ENCODE results near the gene SLC22A12. TPM values are rescaled to one million over a fixed set of nuclear protein-coding genes. Genes with fewer than 3 reads are reported as not detected.

The SLC22A12 gene
- total and polyA plus RNA-seq, 12 donors = not detected

- H3K36me3 ChIP-seq = no peaks in the 10 kb centered on the region
- ATAC-seq (no peak), DNase-seq (no peak)
- peaks cover 0 to 15% (median 4%) of the 10 kb centered on the region in 9 donors for H3K4me1 ChIP-seq
- no peak overlapping the region for H3K4me3 ChIP-seq
- no peak for TF ChIP-seq CTCF (IDR thresholded peaks at IDR 0.05)
- H3K9me3 ChIP-seq = no peaks in the 10 kb centered on the region
- WGBS, 2 donors = 84 to 87% methylated on average over 24 of the region's 24 CpGs
- peaks cover 0 to 13% (median 4%) of the 10 kb centered on the region in 7 donors for H3K27me3 ChIP-seq
- H3K27ac ChIP-seq = no peak overlapping the region
- intact Hi-C loops (cut with DNase I) = loop anchor here in 1 of 10 donors (10.0 kb wide), 1 partner anchor 70 kb away; no protein-coding TSS in a partner anchor
These were observed 25.8 kb upstream of the SLC22A12 start for GRCh38 chr11:64564947-64565889.

GRCh38 chr11:64566042-64566914 is 24.7 kb upstream of the SLC22A12 start:
- ATAC-seq = peak in 7 of 8 donors; percentile 46 to 87 (median 76)
- intact Hi-C loops (cut with DNase I) = loop anchor here in 1 of 10 donors (10.0 kb wide), 1 partner anchor 69 kb away; no protein-coding TSS in a partner anchor
- no peak for TF ChIP-seq CTCF (IDR thresholded peaks at IDR 0.05)

GRCh38 chr11:64566915-64567891 is 23.8 kb upstream of the SLC22A12 start:
- intact Hi-C loops (cut with DNase I) = loop anchor here in 1 of 10 donors (10.0 kb wide), 1 partner anchor 68 kb away; no protein-coding TSS in a partner anchor
- ATAC-seq (peak in 3 of 8 donors; percentile 8 to 43 (median 38)), DNase-seq (no peak)
- no peaks in the 10 kb centered on the region for H3K36me3 ChIP-seq
- peak overlapping the region in 1 of 10 donors; percentile 24 for H3K27ac ChIP-seq
- no peak overlapping the region for H3K4me3 ChIP-seq
- H3K9me3 ChIP-seq = no peaks in the 10 kb centered on the region
- peaks cover 0 to 6% (median 0%) of the 10 kb centered on the region in 7 donors for H3K27me3 ChIP-seq
- no peak for TF ChIP-seq CTCF (IDR thresholded peaks at IDR 0.05)
- H3K4me1 ChIP-seq = peaks cover 0 to 15% (median 4%) of the 10 kb centered on the region in 9 donors
- 85 to 87% methylated on average over 30 of the region's 30 CpGs for WGBS, 2 donors

More at GRCh38 chr11:64566042-64566914, 24.7 kb upstream of the SLC22A12 start:
- H3K36me3 ChIP-seq = no peaks in the 10 kb centered on the region
- 31 to 32% methylated on average over 18 of the region's 18 CpGs for WGBS, 2 donors
- no peaks in the 10 kb centered on the region for H3K9me3 ChIP-seq
- H3K4me3 ChIP-seq = peak overlapping the region in 2 of 10 donors; percentile 11 to 22
- peak in 1 of 2 donors; percentile 60 for DNase-seq
- peaks cover 0 to 2% (median 0%) of the 10 kb centered on the region in 7 donors for H3K27me3 ChIP-seq
- H3K27ac ChIP-seq = peak overlapping the region in 1 of 10 donors; percentile 24
- peaks cover 0 to 15% (median 4%) of the 10 kb centered on the region in 9 donors for H3K4me1 ChIP-seq

Data from heart right ventricle (tissue), 16 donors.